Measurements from ENCODE around the gene ENTREP1.

GRCh38 chr9:69392826-69393225 is 67.8 kb downstream of the ENTREP1 start:
- TF ChIP-seq CTCF (IDR thresholded peaks at IDR 0.05) (no peak), POLR2A (IDR thresholded peaks at IDR 0.05) (no peak)

Measured in ovary (tissue), 3 donors.